ENCODE data around the gene PCDH9. TPM values are rescaled to one million over a fixed set of nuclear protein-coding genes. Genes with fewer than 3 reads are reported as not detected.

PCDH9 gene
- total and polyA plus RNA-seq, 2 of the 4 experiments (the other 2 are of a cell fraction): 2.2 to 10.2 TPM

GRCh38 chr13:67071918-67072598 lies 158.1 kb downstream of the PCDH9 start:
- Histone ChIP-seq H3K23ac (ENCODE audit: low read depth, low read length) (no peak overlapping the region), H3K4me2 (ENCODE audit: low read depth, low read length) (no peak overlapping the region), H3K27me3 (ENCODE audit: control insufficient read depth, insufficient read depth, low read length) (no peaks in the 10 kb centered on the region), H4K5ac (ENCODE audit: low read depth, low read length) (no peak overlapping the region), H3K4ac (ENCODE audit: low read depth, low read length) (no peak overlapping the region), H2AK9ac (replicated peaks; ENCODE audit: low read depth, low read length, poor library complexity) (no peak overlapping the region), H3K56ac (ENCODE audit: extremely low read depth, insufficient read depth, low read length) (no peak overlapping the region), H3K27ac (ENCODE audit: insufficient read depth, low read length) (no peak overlapping the region), H3K14ac (replicated peaks; ENCODE audit: low read depth, low read length) (no peak overlapping the region), H3K18ac (ENCODE audit: low read depth, low read length) (no peak overlapping the region), H3K36me3 (ENCODE audit: control insufficient read depth, insufficient read depth, low read length) (no peaks in the 10 kb centered on the region), H4K8ac (ENCODE audit: low read depth in 2 of 2, low read length in 2 of 2) (no peak overlapping the region), H3K9ac (ENCODE audit: low read depth, low read length) (no peak overlapping the region), H2BK120ac (ENCODE audit: low read depth, low read length) (no peak overlapping the region), H2BK20ac (ENCODE audit: low read depth, low read length) (no peak overlapping the region), H2BK15ac (ENCODE audit: low read depth, low read length) (no peak overlapping the region), H3K79me1 (ENCODE audit: low read depth in 1 of 2, low read length in 2 of 2) (no peaks in the 10 kb centered on the region), H2BK5ac (ENCODE audit: low read depth, low read length, poor library complexity, severe bottlenecking) (no peak overlapping the region), H3K9me3 (ENCODE audit: control insufficient read depth, insufficient read depth, low read length) (no peaks in the 10 kb centered on the region), H2AFZ (replicated peaks; ENCODE audit: low read length, poor library complexity) (no peak overlapping the region), H2AK5ac (ENCODE audit: low read depth, low read length) (no peak overlapping the region), H4K91ac (ENCODE audit: insufficient read depth, low read depth, low read length) (no peak overlapping the region), H3K9me1 (ENCODE audit: insufficient read depth, low read length) (no peaks in the 10 kb centered on the region), H3K4me3 (ENCODE audit: insufficient read depth, low read depth, low read length) (no peak overlapping the region), H4K20me1 (ENCODE audit: insufficient read depth, low read length) (no peaks in the 10 kb centered on the region), H3K4me1 (ENCODE audit: control insufficient read depth, insufficient read depth, low read length) (no peaks in the 10 kb centered on the region)
- POLR2A ChIA-PET (ENCODE audit: unreplicated experiment): no interaction called here
- dilution Hi-C loops (cut with HindIII; ENCODE audit: low sequenced_read_pairs, unreplicated experiment) (no loop called here), intact Hi-C loops (cut with micrococcal nuclease) (no loop called here), in situ Hi-C loops (cut with MboI; ENCODE audit: low sequenced_read_pairs) (no loop called here)
- WGBS, 2 experiments (ENCODE audit: extremely low coverage in 2 of 2, insufficient read length in 1 of 2): no CpG with 5 or more reads among the region's 3 CpGs
- TF ChIP-seq RCOR1 (IDR thresholded peaks at IDR 0.05; ENCODE audit: insufficient replicate concordance, low read length): no peak
- no peak for TF ChIP-seq POLR2A (IDR thresholded peaks at IDR 0.05; ENCODE audit: low read depth, low read length)
- no peak for TF ChIP-seq SMC3 (IDR thresholded peaks at IDR 0.05; ENCODE audit: low read depth, low read length)
- no peak for TF ChIP-seq BHLHE40 (IDR thresholded peaks at IDR 0.05; ENCODE audit: low read depth, low read length)
- TF ChIP-seq USF2 (IDR thresholded peaks at IDR 0.05; ENCODE audit: low read depth, low read length): no peak
- no peak for TF ChIP-seq NFE2L2 (IDR thresholded peaks at IDR 0.05; ENCODE audit: low read depth, low read length)
- no peak for TF ChIP-seq CTCF (conservative IDR thresholded peaks at IDR 0.05; ENCODE audit: low read depth, low read length)
- no peak for TF ChIP-seq CEBPB (IDR thresholded peaks at IDR 0.05; ENCODE audit: low read depth, low read length)
- BruUV-seq (replicated peaks): no TSS peak
- DNase-seq (no peak), ATAC-seq (ENCODE audit: low read depth) (no peak)
- CTCF ChIA-PET: interaction anchor here (0.6 kb wide), 2 partner anchors 14 to 157 kb away, joined by 3 read pairs; no protein-coding TSS in a partner anchor

All from IMR-90 (cell line).